Urothelium cell line (cell line): ENCODE results near the gene BMP3.
"Not testable (repeated sequence)": the region's sequence is repeated elsewhere in the genome, so short reads cannot be mapped to it uniquely, and the experiment has no call there.

Experiments used
- DNase-seq: peaks from one replicate; pipeline ENCODE4 v3.0.0; 2011; ENCODE audit warnings: low spot score, mixed read lengths
- FAIRE-seq: peaks from 2 replicates; lab custom pipeline; 2011; peaks lifted over from hg19 to GRCh38; lab: Jason Lieb, UNC

The BMP3 gene

GRCh38 chr4:81030061-81030980 is at the start of gene BMP3:
BMP3 (plus strand) TSS chr4:81030708; CDS start chr4:81031285, 577 bp downstream.
- DNase-seq (peak; percentile 58), FAIRE-seq (no peak)

- no peak for DNase-seq
- no peak for FAIRE-seq
Measured at GRCh38 chr4:80986011-80986410, 44.5 kb upstream of the BMP3 start.

- no peak for FAIRE-seq
- DNase-seq, result peak; percentile 36
Measured at GRCh38 chr4:80989921-80990544, 40.5 kb upstream of the BMP3 start.

- FAIRE-seq (no peak), DNase-seq (no peak)
Measured at GRCh38 chr4:80990851-80991250, 39.7 kb upstream of the BMP3 start.

- DNase-seq (no peak), FAIRE-seq (no peak)
Measured at GRCh38 chr4:80999943-81000342, 30.6 kb upstream of the BMP3 start.

- DNase-seq (no peak), FAIRE-seq (no peak)
Measured at GRCh38 chr4:81003597-81004111, 26.9 kb upstream of the BMP3 start.

GRCh38 chr4:81007417-81007816 is 23.1 kb upstream of the BMP3 start:
- FAIRE-seq (no peak), DNase-seq (no peak)

GRCh38 chr4:81016566-81016965 is 13.9 kb upstream of the BMP3 start:
- not testable (repeated sequence) for DNase-seq, FAIRE-seq

- DNase-seq (no peak), FAIRE-seq (no peak)
Measured at GRCh38 chr4:81019006-81019405, 11.5 kb upstream of the BMP3 start.

GRCh38 chr4:81021142-81021944 is 9.2 kb upstream of the BMP3 start:
- DNase-seq (no peak), FAIRE-seq (no peak)

- DNase-seq (no peak), FAIRE-seq (no peak)
Measured at GRCh38 chr4:81021981-81022380, 8.5 kb upstream of the BMP3 start.

- DNase-seq (no peak), FAIRE-seq (no peak)
Measured at GRCh38 chr4:81023484-81023883, 7.0 kb upstream of the BMP3 start.

GRCh38 chr4:81030981-81031791 is 678 bp downstream of the BMP3 start:
- FAIRE-seq, result no peak
- no peak for DNase-seq

GRCh38 chr4:81031796-81032551 is 1.5 kb downstream of the BMP3 start:
- no peak for DNase-seq
- FAIRE-seq, result no peak

GRCh38 chr4:81032771-81033684 is 2.5 kb downstream of the BMP3 start:
- FAIRE-seq (no peak), DNase-seq (no peak)

GRCh38 chr4:81038636-81039350 is 8.3 kb downstream of the BMP3 start:
- FAIRE-seq (no peak), DNase-seq (no peak)

- no peak for DNase-seq
- no peak for FAIRE-seq
Measured at GRCh38 chr4:81039351-81039972, 9.0 kb downstream of the BMP3 start.
